ENCODE data around the gene RNF182.
A peak's percentile ranks its signal among the peaks of the same experiment; 100 is the strongest.
"Not testable (repeated sequence)": the region's sequence is repeated elsewhere in the genome, so short reads cannot be mapped to it uniquely, and the experiment has no call there.

The RNF182 gene, protein sequence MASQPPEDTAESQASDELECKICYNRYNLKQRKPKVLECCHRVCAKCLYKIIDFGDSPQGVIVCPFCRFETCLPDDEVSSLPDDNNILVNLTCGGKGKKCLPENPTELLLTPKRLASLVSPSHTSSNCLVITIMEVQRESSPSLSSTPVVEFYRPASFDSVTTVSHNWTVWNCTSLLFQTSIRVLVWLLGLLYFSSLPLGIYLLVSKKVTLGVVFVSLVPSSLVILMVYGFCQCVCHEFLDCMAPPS

DNA sequence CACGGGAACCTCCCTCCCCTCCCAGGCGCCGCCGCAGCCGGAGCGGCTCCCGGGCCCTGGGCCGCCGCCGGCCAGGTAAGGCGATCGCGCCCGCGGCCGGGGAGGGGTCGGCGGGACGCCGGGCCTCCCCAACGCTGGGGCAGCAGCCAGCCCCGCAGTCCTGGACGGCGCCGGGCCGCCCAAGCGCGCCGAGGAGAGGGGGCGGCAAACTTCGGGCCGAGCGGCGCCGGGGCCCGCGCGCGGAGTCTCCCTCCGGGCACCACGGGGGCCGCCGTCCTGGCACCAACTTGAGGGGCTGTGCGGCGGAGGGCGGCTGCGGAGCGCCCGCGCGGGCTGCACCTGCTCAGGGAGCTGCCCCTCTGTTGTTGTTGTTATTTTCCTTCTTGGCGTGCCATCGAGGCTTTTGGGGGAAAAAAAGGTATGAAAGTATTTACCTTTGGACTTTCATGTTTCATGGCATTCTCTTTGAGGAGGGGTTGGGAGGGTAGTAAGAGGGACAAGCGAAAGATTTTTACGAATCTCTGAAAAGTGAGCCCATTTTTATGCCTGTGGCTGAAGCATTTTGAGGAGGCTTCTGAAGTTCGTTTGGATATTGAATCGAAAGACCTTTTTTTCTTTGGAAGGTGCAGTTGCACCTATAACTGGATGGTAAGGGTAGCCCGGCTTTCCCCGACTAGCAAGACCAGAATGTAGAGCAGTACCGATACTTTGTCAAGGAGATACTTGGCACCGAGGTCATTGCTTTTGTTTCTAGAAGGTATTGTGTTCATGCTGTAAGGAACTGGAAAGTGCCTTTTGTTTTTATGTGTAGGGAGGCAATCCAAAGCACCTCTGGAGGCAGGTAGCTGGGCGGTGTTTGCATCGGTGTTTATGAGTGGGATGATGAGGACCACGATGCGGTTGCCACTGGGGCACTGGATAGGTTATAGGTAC is at the start of gene RNF182:
Gene RNF182 (plus strand): TSS at position 4 of the 933 bp plus-strand sequence. CDS start 52,168 bp downstream, outside the sequence.
- no peak for DNase-seq (ENCODE audit: low read depth, low spot score)
- ChIA-PET CTCF (interaction anchor here (0.9 to 28.3 kb wide), 10 partner anchors 10 to 143 kb away, joined by 3 to 467 read pairs (median 6); no protein-coding TSS in a partner anchor), POLR2A (interaction anchor here (1.2 kb wide), 1 partner anchor 143 kb away, joined by 3 read pairs; no protein-coding TSS in a partner anchor)
- TF ChIP-seq, protein P1, sequence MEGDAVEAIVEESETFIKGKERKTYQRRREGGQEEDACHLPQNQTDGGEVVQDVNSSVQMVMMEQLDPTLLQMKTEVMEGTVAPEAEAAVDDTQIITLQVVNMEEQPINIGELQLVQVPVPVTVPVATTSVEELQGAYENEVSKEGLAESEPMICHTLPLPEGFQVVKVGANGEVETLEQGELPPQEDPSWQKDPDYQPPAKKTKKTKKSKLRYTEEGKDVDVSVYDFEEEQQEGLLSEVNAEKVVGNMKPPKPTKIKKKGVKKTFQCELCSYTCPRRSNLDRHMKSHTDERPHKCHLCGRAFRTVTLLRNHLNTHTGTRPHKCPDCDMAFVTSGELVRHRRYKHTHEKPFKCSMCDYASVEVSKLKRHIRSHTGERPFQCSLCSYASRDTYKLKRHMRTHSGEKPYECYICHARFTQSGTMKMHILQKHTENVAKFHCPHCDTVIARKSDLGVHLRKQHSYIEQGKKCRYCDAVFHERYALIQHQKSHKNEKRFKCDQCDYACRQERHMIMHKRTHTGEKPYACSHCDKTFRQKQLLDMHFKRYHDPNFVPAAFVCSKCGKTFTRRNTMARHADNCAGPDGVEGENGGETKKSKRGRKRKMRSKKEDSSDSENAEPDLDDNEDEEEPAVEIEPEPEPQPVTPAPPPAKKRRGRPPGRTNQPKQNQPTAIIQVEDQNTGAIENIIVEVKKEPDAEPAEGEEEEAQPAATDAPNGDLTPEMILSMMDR (IDR thresholded peaks at IDR 0.05; ENCODE audit: insufficient read depth, low read length, missing control alignments), result no peak
- H3K4me3 ChIP-seq (ENCODE audit: low read depth, low read length), result peak within 1 kb of the TSS; percentile 66

DNA sequence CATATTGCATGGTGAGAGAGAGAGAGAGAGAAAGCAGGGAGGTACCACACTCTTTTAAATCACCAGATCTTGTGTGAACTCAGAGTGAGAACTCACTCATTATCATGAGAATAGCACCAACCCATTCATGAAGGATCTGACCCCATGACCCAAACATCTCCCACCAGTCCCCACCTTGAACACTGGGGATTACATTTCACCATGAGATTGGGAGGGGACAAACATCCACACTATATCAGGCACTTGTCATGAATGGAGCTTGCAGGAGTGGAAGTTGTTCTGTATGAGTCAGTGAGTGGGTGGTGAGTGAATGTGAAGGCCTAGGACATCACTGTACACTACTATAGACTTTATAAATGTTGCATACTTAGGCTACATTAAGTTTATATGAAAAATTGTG is 47.7 kb upstream of the RNF182 start:
- ChIA-PET POLR2A (no interaction called here), CTCF (interaction anchor here (1.4 kb wide), 1 partner anchor 15 kb away, joined by 3 read pairs; no protein-coding TSS in a partner anchor)
- DNase-seq (ENCODE audit: low read depth, low spot score), result no peak
- TF ChIP-seq, protein P1 (IDR thresholded peaks at IDR 0.05; ENCODE audit: insufficient read depth, low read length, missing control alignments), result no peak
- H3K4me3 ChIP-seq (ENCODE audit: low read depth, low read length), result no peak overlapping the region

DNA sequence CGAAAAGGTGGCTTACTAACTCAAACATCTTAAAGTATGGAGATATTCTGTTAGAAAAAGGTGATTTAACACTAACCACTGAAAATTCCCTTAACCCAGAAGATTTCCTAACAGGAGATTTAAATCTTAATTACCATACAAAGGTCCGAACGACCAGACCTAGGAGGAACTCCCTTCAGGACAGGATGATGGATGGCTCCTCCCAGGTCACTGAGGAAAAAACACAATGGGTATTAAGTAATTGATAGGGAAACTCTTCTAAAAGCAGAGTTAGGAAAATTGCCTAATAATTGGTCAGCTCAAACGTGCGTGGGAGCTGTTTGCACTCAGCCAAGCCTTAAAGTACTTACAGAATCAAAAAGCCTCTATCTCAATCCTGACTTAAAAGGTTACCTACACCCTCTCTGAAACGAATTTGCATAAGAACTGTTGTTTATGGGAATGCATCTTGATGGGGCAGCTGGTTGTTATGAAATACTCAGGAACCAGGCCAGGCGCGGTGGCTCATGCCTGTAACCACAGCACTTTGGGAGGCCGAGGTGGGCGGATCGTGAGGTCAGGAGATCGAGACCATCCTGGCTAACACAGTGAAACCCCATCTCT is 44.6 kb upstream of the RNF182 start:
- CTCF ChIA-PET; POLR2A ChIA-PET; DNase-seq (ENCODE audit: low read depth, low spot score); H3K4me3 ChIP-seq (ENCODE audit: low read depth, low read length): not testable (repeated sequence)

DNA sequence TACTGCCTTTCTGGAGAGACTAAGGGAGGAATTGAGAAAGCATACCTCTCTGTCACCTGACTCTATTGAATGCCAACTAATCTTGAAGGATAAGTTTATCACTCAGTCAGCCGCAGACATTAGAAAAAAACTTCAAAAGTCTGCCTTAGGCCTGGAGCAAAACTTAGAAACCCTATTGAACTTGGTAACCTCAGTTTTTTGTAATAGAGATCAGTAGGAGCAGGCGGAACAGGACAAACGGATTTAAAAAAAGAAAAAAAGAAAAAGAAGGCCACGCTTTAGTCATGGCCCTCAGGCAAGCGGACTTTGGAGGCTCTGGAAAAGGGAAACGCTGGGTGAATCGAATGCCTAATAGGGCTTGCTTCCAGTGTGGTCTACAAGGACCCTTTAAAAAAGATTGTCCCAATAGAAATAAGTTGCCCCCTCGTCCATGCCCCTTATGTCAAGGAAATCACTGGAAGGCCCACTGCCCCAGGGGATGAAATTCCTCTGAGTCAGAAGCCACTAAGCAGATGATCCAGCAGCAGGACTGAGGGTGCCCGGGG is 43.1 kb upstream of the RNF182 start:
- no peak overlapping the region for H3K4me3 ChIP-seq (ENCODE audit: low read depth, low read length)
- ChIA-PET POLR2A (no interaction called here), CTCF (no interaction called here)
- no peak for DNase-seq (ENCODE audit: low read depth, low spot score)
- TF ChIP-seq, protein P1 (IDR thresholded peaks at IDR 0.05; ENCODE audit: insufficient read depth, low read length, missing control alignments), result no peak

DNA sequence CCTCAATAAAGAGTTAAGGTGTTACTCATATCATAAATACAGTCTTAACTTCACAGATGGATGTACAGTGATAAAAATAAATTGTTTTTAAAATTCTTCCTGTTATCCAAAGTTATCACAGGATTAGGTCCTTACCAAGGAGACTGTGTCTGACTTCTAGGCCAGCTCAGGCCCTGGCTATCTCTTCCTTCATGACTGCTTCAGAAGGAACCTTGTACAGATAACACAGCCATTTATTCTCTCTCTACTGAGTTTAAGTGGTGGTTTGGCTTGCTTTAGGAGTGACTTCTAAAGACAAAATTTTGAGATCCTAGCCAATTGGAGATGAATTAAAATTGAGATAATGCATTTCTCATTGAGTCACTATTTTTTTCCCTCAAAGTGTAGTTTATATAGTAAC is 40.8 kb upstream of the RNF182 start:
- POLR2A ChIA-PET, result no interaction called here
- no peak overlapping the region for H3K4me3 ChIP-seq (ENCODE audit: low read depth, low read length)
- TF ChIP-seq, protein P1 (IDR thresholded peaks at IDR 0.05; ENCODE audit: insufficient read depth, low read length, missing control alignments), result no peak
- DNase-seq (ENCODE audit: low read depth, low spot score), result no peak
- CTCF ChIA-PET, result interaction anchor here (1.2 kb wide), 1 partner anchor 24 kb away, joined by 3 read pairs; no protein-coding TSS in a partner anchor

DNA sequence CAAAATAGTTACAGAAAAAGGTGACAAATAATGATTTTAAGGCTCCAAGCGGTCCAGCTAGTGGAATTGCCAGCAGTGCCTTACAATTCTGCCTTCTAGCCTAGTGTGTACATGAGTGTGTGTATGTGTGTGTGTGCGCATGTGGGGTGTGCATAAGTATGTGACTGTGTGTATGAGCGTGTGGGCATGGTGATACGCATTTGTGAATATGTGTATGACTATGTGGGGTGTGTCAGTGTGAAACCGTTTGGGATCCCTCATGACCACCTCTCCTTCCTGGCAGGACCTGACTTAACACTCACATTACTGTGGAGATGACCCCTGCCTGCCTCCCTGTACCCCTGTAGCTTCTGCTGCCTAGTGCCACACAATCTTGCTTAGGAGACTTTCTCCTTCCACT is 40.4 kb upstream of the RNF182 start:
- ChIA-PET CTCF (interaction anchor here (1.2 kb wide), 1 partner anchor 24 kb away, joined by 3 read pairs; no protein-coding TSS in a partner anchor), POLR2A (no interaction called here)
- DNase-seq (ENCODE audit: low read depth, low spot score), result no peak
- H3K4me3 ChIP-seq (ENCODE audit: low read depth, low read length), result no peak overlapping the region
- TF ChIP-seq, protein P1 (IDR thresholded peaks at IDR 0.05; ENCODE audit: insufficient read depth, low read length, missing control alignments), result no peak
